T-helper 17 cell (primary cell): Measurements from ENCODE around the gene TIMM8A. TPM values are rescaled to one million over a fixed set of nuclear protein-coding genes. Genes with fewer than 3 reads are reported as not detected.

ENCODE experiments used
- ATAC-seq: fragments of 150-1000 bp; cut with Tn5 transposase; 2 replicates; pipeline ENCODE4 v1.10.0; 2021; ENCODE audit warnings: mild to moderate bottlenecking, moderate library complexity
- DNase-seq, 3 donors: peaks; one replicate each; pipeline versions ENCODE4 v3.0.0 to v3.0.0-alpha.2; 2020 to 2021
- H3K9me3 ChIP-seq: one replicate; pipeline ENCODE4 v1.7.0; 2013; ENCODE audit warnings: low read length, mild to moderate bottlenecking; ENCODE audit not compliant: control insufficient read depth, poor library complexity, severe bottlenecking
- H3K27ac Mint-ChIP-seq: one replicate; pipeline ENCODE4 v1.8.0; 2022; ENCODE audit warnings: mild to moderate bottlenecking, moderate library complexity, mixed read lengths
- H3K27me3 Mint-ChIP-seq: one replicate; pipeline ENCODE4 v1.8.0; 2022; ENCODE audit warnings: mixed read lengths
- H3K36me3 Mint-ChIP-seq: one replicate; pipeline ENCODE4 v1.8.0; 2022; ENCODE audit warnings: low read depth, mixed read lengths
- H3K4me1 Mint-ChIP-seq: one replicate; pipeline ENCODE4 v1.8.0; 2022; ENCODE audit warnings: mild to moderate bottlenecking, mixed read lengths
- H3K4me3 Mint-ChIP-seq: one replicate; pipeline ENCODE4 v1.8.0; 2022; ENCODE audit warnings: mild to moderate bottlenecking, moderate library complexity, mixed read lengths
- total RNA-seq, 4 donors: library from RNA in 2 of 4; stranded (reverse) in 2 of 4; gene quantifications; one replicate each; pipeline ENCODE4 v1.2.3 and lab custom pipeline; 2022 to 2026

TIMM8A gene
- 1 to 10 TPM; 4.4 to 5.1 TPM for total RNA-seq
- 3.6 to 6.0 reads per million in 2 donors for total RNA-seq (lab: John Stamatoyannopoulos, UW)

GRCh38 chrX:101348452-101349192 lies at the start of gene TIMM8A:
Gene TIMM8A (minus strand): TSS chrX:101348742. CDS start chrX:101348664, 78 bp downstream.
- DNase-seq (peak; percentile 57 to 64 (median 62)), ATAC-seq (peak; percentile 99)
- Mint-ChIP-seq H3K4me1 (no peaks in the 10 kb centered on the region), H3K4me3 (peak within 1 kb of the TSS; percentile 86), H3K27ac (peak within 1 kb of the TSS; percentile 67), H3K36me3 (no peaks in the 10 kb centered on the region), H3K27me3 (no peaks in the 10 kb centered on the region)
- no peaks in the 10 kb centered on the region for H3K9me3 ChIP-seq

- ATAC-seq (no peak), DNase-seq (no peak)
- Mint-ChIP-seq H3K27me3 (no peaks in the 10 kb centered on the region), H3K36me3 (peaks cover 3% of the 10 kb centered on the region), H3K4me1 (peaks cover 2% of the 10 kb centered on the region), H3K4me3 (no peak overlapping the region), H3K27ac (no peak overlapping the region)
- no peaks in the 10 kb centered on the region for H3K9me3 ChIP-seq
Measured at GRCh38 chrX:101397779-101398178, 49.2 kb upstream of the TIMM8A start.

- Mint-ChIP-seq H3K4me3 (no peak overlapping the region), H3K27ac (no peak overlapping the region), H3K36me3 (peaks cover 3% of the 10 kb centered on the region), H3K27me3 (no peaks in the 10 kb centered on the region), H3K4me1 (peaks cover 18% of the 10 kb centered on the region)
- no peak for DNase-seq
- ATAC-seq: no peak
- H3K9me3 ChIP-seq: no peaks in the 10 kb centered on the region
Measured at GRCh38 chrX:101395789-101396188, 47.2 kb upstream of the TIMM8A start.

GRCh38 chrX:101394372-101394771 lies 45.8 kb upstream of the TIMM8A start:
- Mint-ChIP-seq H3K4me3 (no peak overlapping the region), H3K36me3 (no peaks in the 10 kb centered on the region), H3K4me1 (peaks cover 16% of the 10 kb centered on the region), H3K27me3 (no peaks in the 10 kb centered on the region), H3K27ac (peak overlapping the region; percentile 89)
- ATAC-seq (no peak), DNase-seq (no peak)
- H3K9me3 ChIP-seq: no peaks in the 10 kb centered on the region

GRCh38 chrX:101393530-101394305 lies 45.2 kb upstream of the TIMM8A start:
- H3K9me3 ChIP-seq: no peaks in the 10 kb centered on the region
- peaks cover 16% of the 10 kb centered on the region for H3K4me1 Mint-ChIP-seq
- DNase-seq: no peak
- H3K4me3 Mint-ChIP-seq: no peak overlapping the region
- H3K36me3 Mint-ChIP-seq: no peaks in the 10 kb centered on the region
- H3K27ac Mint-ChIP-seq: peak overlapping the region; percentile 89
- H3K27me3 Mint-ChIP-seq: no peaks in the 10 kb centered on the region
- no peak for ATAC-seq

- peak overlapping the region; percentile 89 for H3K27ac Mint-ChIP-seq
- H3K4me3 Mint-ChIP-seq: peak overlapping the region; percentile 92
- DNase-seq: no peak
- no peak for ATAC-seq
- peaks cover 16% of the 10 kb centered on the region for H3K4me1 Mint-ChIP-seq
- no peaks in the 10 kb centered on the region for H3K27me3 Mint-ChIP-seq
- H3K9me3 ChIP-seq: no peaks in the 10 kb centered on the region
- no peaks in the 10 kb centered on the region for H3K36me3 Mint-ChIP-seq
Measured at GRCh38 chrX:101391831-101392230, 43.3 kb upstream of the TIMM8A start.

- H3K4me1 Mint-ChIP-seq: peaks cover 16% of the 10 kb centered on the region
Measured at GRCh38 chrX:101390664-101391525, 42.4 kb upstream of the TIMM8A start, which contains the start of gene RPL36A. Gene RPL36A (plus strand): TSS chrX:101391011. CDS start chrX:101391044, 33 bp downstream.

GRCh38 chrX:101388604-101389003 lies 40.1 kb upstream of the TIMM8A start:
- no peaks in the 10 kb centered on the region for H3K27me3 Mint-ChIP-seq
- peaks cover 16% of the 10 kb centered on the region for H3K4me1 Mint-ChIP-seq
- no peak overlapping the region for H3K4me3 Mint-ChIP-seq
- DNase-seq (no peak), ATAC-seq (no peak)
- no peak overlapping the region for H3K27ac Mint-ChIP-seq
- no peaks in the 10 kb centered on the region for H3K9me3 ChIP-seq
- no peaks in the 10 kb centered on the region for H3K36me3 Mint-ChIP-seq

More at GRCh38 chrX:101390664-101391525, 42.4 kb upstream of the TIMM8A start, which contains the start of gene RPL36A:
- peak; percentile 57 to 68 (median 58) for DNase-seq
- Mint-ChIP-seq H3K27ac (peak within 1 kb of the TSS; percentile 89), H3K36me3 (no peaks in the 10 kb centered on the region), H3K27me3 (no peaks in the 10 kb centered on the region), H3K4me3 (peak within 1 kb of the TSS; percentile 92)
- no peaks in the 10 kb centered on the region for H3K9me3 ChIP-seq
- ATAC-seq: peak; percentile 95

GRCh38 chrX:101386542-101386885 lies 38.0 kb upstream of the TIMM8A start:
- H3K4me3 Mint-ChIP-seq: no peak overlapping the region
- ATAC-seq: no peak
- H3K4me1 Mint-ChIP-seq: peaks cover 6% of the 10 kb centered on the region
- H3K27me3 Mint-ChIP-seq: no peaks in the 10 kb centered on the region
- H3K9me3 ChIP-seq: no peaks in the 10 kb centered on the region
- H3K27ac Mint-ChIP-seq: no peak overlapping the region
- no peak for DNase-seq
- H3K36me3 Mint-ChIP-seq: no peaks in the 10 kb centered on the region

GRCh38 chrX:101385795-101386541 lies 37.4 kb upstream of the TIMM8A start, which contains the start of gene BTK:
Gene BTK (minus strand): TSS chrX:101386191. CDS start chrX:101375284, 10,907 bp downstream.
- peaks cover under 1% of the 10 kb centered on the region for H3K4me1 Mint-ChIP-seq
- ATAC-seq: no peak
- no peak within 1 kb of the TSS for H3K27ac Mint-ChIP-seq
- no peaks in the 10 kb centered on the region for H3K27me3 Mint-ChIP-seq
- no peaks in the 10 kb centered on the region for H3K36me3 Mint-ChIP-seq
- peak within 1 kb of the TSS; percentile 74 for H3K4me3 Mint-ChIP-seq
- H3K9me3 ChIP-seq: no peaks in the 10 kb centered on the region
- no peak for DNase-seq

GRCh38 chrX:101385026-101385684 lies 36.6 kb upstream of the TIMM8A start:
- no peaks in the 10 kb centered on the region for H3K4me1 Mint-ChIP-seq
- no peak overlapping the region for H3K27ac Mint-ChIP-seq
- no peaks in the 10 kb centered on the region for H3K36me3 Mint-ChIP-seq
- no peaks in the 10 kb centered on the region for H3K9me3 ChIP-seq
- no peak for ATAC-seq
- no peaks in the 10 kb centered on the region for H3K27me3 Mint-ChIP-seq
- DNase-seq: no peak
- no peak overlapping the region for H3K4me3 Mint-ChIP-seq

GRCh38 chrX:101383679-101384205 lies 35.2 kb upstream of the TIMM8A start:
- H3K4me3 Mint-ChIP-seq: no peak overlapping the region
- no peaks in the 10 kb centered on the region for H3K9me3 ChIP-seq
- H3K4me1 Mint-ChIP-seq: no peaks in the 10 kb centered on the region
- no peak overlapping the region for H3K27ac Mint-ChIP-seq
- DNase-seq (no peak), ATAC-seq (no peak)
- H3K36me3 Mint-ChIP-seq: no peaks in the 10 kb centered on the region
- H3K27me3 Mint-ChIP-seq: no peaks in the 10 kb centered on the region
